ENCODE measurements around the gene PGM2L1.

GRCh38 chr11:74438681-74439080, 40.4 kb upstream of the PGM2L1 start:
- no peak for TF ChIP-seq ZNF768 (tag by site-specific recombination; IDR thresholded peaks at IDR 0.05)
- TF ChIP-seq ZSCAN16 (tag by site-specific recombination; IDR thresholded peaks at IDR 0.05), result no peak

All from HEK293 (cell line).